ENCODE data around the gene HERPUD2. TPM values are rescaled to one million over a fixed set of nuclear protein-coding genes. Genes with fewer than 3 reads are reported as not detected.
"Not testable (repeated sequence)": the region's sequence is repeated elsewhere in the genome, so short reads cannot be mapped to it uniquely, and the experiment has no call there.

The HERPUD2 gene
- total and polyA plus RNA-seq, 2 of the 8 experiments (the other 6 are each of a cell fraction or from before 2014, with no cell fraction given) = 18.3 to 27.3 TPM

DNA sequence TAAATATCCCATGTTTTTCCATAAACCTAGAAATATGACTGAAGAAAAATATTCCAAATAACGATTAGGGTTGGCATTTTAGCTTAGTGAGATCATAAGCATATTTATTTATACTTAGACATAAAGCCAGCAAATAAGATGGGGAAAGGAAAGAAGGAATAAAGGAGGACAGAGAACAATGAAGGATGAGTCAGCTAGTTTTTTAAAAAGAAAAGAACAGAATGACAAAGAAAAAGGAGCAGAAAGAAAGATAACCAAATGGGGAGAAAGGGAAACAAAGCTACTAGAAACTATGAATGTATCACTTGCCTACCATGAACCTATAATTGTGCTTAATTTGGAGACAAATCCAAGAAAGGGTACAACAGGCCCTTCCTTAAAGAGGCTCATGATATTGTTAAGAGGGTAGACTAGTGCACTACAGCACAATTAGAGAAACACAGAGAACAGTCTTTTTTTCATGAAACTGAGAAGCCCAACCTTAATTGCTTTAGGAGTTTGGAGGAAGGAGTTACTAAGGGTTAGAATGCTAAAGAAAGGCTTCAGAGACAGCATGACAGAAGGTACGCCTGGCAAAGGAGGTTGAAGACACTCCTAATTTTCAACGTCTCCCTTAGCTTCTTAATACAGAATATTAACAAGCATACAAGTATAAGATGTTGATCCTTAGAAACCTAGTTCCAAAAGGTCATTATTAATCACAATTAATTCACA is 23.9 kb downstream of the HERPUD2 start (continued):
- TF ChIP-seq MAFK (IDR thresholded peaks at IDR 0.05; ENCODE audit: low read depth, low read length) (peak; percentile 88), EP300 (IDR thresholded peaks at IDR 0.05; ENCODE audit: borderline replicate concordance in 1 of 2, low read depth in 2 of 2, low read length in 2 of 2) (no peak), SUZ12 (IDR thresholded peaks at IDR 0.05; ENCODE audit: low read length) (no peak)
- TF ChIP-seq, protein P1, sequence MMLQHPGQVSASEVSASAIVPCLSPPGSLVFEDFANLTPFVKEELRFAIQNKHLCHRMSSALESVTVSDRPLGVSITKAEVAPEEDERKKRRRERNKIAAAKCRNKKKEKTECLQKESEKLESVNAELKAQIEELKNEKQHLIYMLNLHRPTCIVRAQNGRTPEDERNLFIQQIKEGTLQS (IDR thresholded peaks at IDR 0.05; ENCODE audit: insufficient read depth, low read depth, low read length) = no peak

DNA sequence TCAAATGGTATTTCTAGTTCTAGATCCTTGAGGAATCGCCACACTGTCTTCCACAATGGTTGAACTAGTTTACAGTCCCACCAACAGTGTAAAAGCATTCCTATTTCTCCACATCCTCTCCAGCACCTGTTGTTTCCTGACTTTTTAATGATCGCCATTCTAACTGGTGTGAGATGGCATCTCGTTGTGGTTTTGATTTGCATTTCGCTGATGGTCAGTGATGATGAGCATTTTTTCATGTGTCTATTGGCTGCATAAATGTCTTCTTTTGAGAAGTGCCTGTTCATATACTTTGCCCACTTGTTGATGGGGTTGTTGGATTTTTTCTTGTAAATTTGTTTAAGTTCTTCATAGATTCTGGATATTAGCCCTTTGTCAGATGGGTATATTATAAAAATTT is 34.5 kb downstream of the HERPUD2 start:
- CTCF ChIA-PET (ENCODE audit: partially characterized antibody); H2BK5ac ChIP-seq (ENCODE audit: low read depth, low read length); H2BK20ac ChIP-seq (ENCODE audit: low read length); DNase-seq (ENCODE audit: low read depth in 1 of 2, low spot score in 2 of 2); FAIRE-seq; H3K56ac ChIP-seq (replicated peaks; ENCODE audit: insufficient read length, low read depth, low read length); H3K4ac ChIP-seq (replicated peaks; ENCODE audit: insufficient read length, low read depth, low read length); H4K8ac ChIP-seq (ENCODE audit: extremely low read depth, insufficient read depth, low read length); H3K23me2 ChIP-seq (ENCODE audit: low read depth, low read length); H2BK15ac ChIP-seq (ENCODE audit: low read length); H3K4me1 ChIP-seq (replicated peaks in 1 of 4; ENCODE audit: control insufficient read depth in 3 of 4, insufficient read depth in 4 of 4, low read length in 3 of 4); H2AFZ ChIP-seq (ENCODE audit: low read length); H2AK5ac ChIP-seq (ENCODE audit: low read depth, low read length); H3K9ac ChIP-seq (replicated peaks in 1 of 4; ENCODE audit: extremely low read depth in 1 of 4, low read depth in 3 of 4, low read length in 3 of 4); H4K91ac ChIP-seq (replicated peaks; ENCODE audit: insufficient read length, low read length); H3K14ac ChIP-seq (ENCODE audit: insufficient read length); H3K18ac ChIP-seq (ENCODE audit: extremely low read depth, low read length); H3K79me2 ChIP-seq (ENCODE audit: control insufficient read depth in 1 of 2, insufficient read depth in 2 of 2, low read length in 2 of 2); H3K4me3 ChIP-seq (ENCODE audit: extremely low read depth in 1 of 4, insufficient read depth in 2 of 4, low read depth in 3 of 4, low read length in 4 of 4); H2BK120ac ChIP-seq (replicated peaks; ENCODE audit: low read depth, low read length); H3K36me3 ChIP-seq (ENCODE audit: control insufficient read depth in 2 of 4, insufficient read depth in 4 of 4, low read length in 3 of 4); H2BK12ac ChIP-seq (ENCODE audit: low read depth, low read length); H3K27me3 ChIP-seq (replicated peaks in 1 of 4; ENCODE audit: control insufficient read depth in 3 of 4, extremely low read depth in 1 of 4, insufficient read depth in 3 of 4, low read length in 3 of 4); H4K5ac ChIP-seq (ENCODE audit: insufficient read length, low read depth, low read length); H3K23ac ChIP-seq (ENCODE audit: insufficient read length); H4K20me1 ChIP-seq (replicated peaks in 1 of 2; ENCODE audit: control insufficient read depth in 1 of 2, insufficient read depth in 2 of 2, low read length in 2 of 2); H3K79me1 ChIP-seq (ENCODE audit: low read depth, low read length); H3K4me2 ChIP-seq (ENCODE audit: insufficient read depth in 1 of 2, low read depth in 2 of 2, low read length in 2 of 2); H3K27ac ChIP-seq (ENCODE audit: low read depth, low read length); POLR2A ChIA-PET (ENCODE audit: partially characterized antibody): not testable (repeated sequence)
- WGBS, 2 experiments (ENCODE audit: extremely low coverage in 1 of 2, insufficient coverage in 1 of 2, insufficient read length in 1 of 2, insufficient replicate concordance in 2 of 2, low coverage in 1 of 2, low lambda C conversion rate in 2 of 2, missing lambda C conversion rate in 1 of 2) = 90% methylated on average over 4 of the region's 4 CpGs; no CpG with 5 or more reads in 1 of the 2 experiments
- peaks cover 8 to 10% of the 10 kb centered on the region in 2 experiments for H3K9me3 ChIP-seq (ENCODE audit: insufficient read depth in 2 of 2, low read depth in 1 of 2, low read length in 1 of 2)

Measured in H1 (cell line).